HG03060 (cell line): ENCODE data around the gene RNF8.
"Not testable (repeated sequence)": the region's sequence is repeated elsewhere in the genome, so short reads cannot be mapped to it uniquely, and the experiment has no call there.

Source experiments
- ATAC-seq: cut with Tn5 transposase; IDR thresholded peaks from one replicate; pipeline ENCODE4 v1.9.1; 2021; ENCODE audit warnings: low read depth, moderate number of reproducible peaks; ENCODE audit not compliant: unreplicated experiment

Gene RNF8

GRCh38 chr6:37320646-37321045 is 33.1 kb upstream of the RNF8 start:
- no peak for ATAC-seq

GRCh38 chr6:37321101-37321500 is 32.7 kb upstream of the RNF8 start:
- no peak for ATAC-seq

- ATAC-seq: no peak
Observed at GRCh38 chr6:37321516-37322415, 32.0 kb upstream of the RNF8 start.

- no peak for ATAC-seq
Observed at GRCh38 chr6:37323580-37323979, 30.2 kb upstream of the RNF8 start.

- no peak for ATAC-seq
Observed at GRCh38 chr6:37324131-37325033, 29.4 kb upstream of the RNF8 start.

- not testable (repeated sequence) for ATAC-seq
Observed at GRCh38 chr6:37330345-37330744, 23.4 kb upstream of the RNF8 start.

GRCh38 chr6:37331047-37331446 is 22.7 kb upstream of the RNF8 start:
- ATAC-seq: no peak

GRCh38 chr6:37332894-37333293 is 20.9 kb upstream of the RNF8 start:
- no peak for ATAC-seq

GRCh38 chr6:37334047-37334446 is 19.7 kb upstream of the RNF8 start:
- ATAC-seq: no peak

GRCh38 chr6:37338317-37338716 is 15.5 kb upstream of the RNF8 start:
- not testable (repeated sequence) for ATAC-seq

- no peak for ATAC-seq
Observed at GRCh38 chr6:37338745-37339255, 15.0 kb upstream of the RNF8 start.

- ATAC-seq: no peak
Observed at GRCh38 chr6:37339741-37340638, 13.8 kb upstream of the RNF8 start.

- no peak for ATAC-seq
Observed at GRCh38 chr6:37340639-37340943, 13.2 kb upstream of the RNF8 start.

GRCh38 chr6:37343248-37343647 is 10.5 kb upstream of the RNF8 start:
- ATAC-seq: no peak

- ATAC-seq: no peak
Observed at GRCh38 chr6:37344308-37344707, 9.5 kb upstream of the RNF8 start.

- ATAC-seq: not testable (repeated sequence)
Observed at GRCh38 chr6:37345804-37346203, 8.0 kb upstream of the RNF8 start.

- no peak for ATAC-seq
Observed at GRCh38 chr6:37347177-37347576, 6.6 kb upstream of the RNF8 start.

GRCh38 chr6:37347670-37348111 is 6.1 kb upstream of the RNF8 start:
- ATAC-seq: no peak

GRCh38 chr6:37351027-37351426 is 2.8 kb upstream of the RNF8 start:
- ATAC-seq: no peak

GRCh38 chr6:37352384-37352783 is 1.4 kb upstream of the RNF8 start:
- ATAC-seq: no peak
